ENCODE data around the gene WWC2. TPM values are rescaled to one million over a fixed set of nuclear protein-coding genes. Genes with fewer than 3 reads are reported as not detected.

Gene WWC2
- total RNA-seq, 1 experiment from 2014 or later: 126 TPM

GRCh38 chr4:183098019-183098722 is 886 bp upstream of the WWC2 start:
- peaks cover 46% of the 10 kb centered on the region for H3K4me1 Mint-ChIP-seq
- ChIA-PET POLR2A (interaction anchor here (0.5 to 3.5 kb wide), 13 partner anchors 11 to 1467 kb away, joined by 3 to 38 read pairs (median 3); no protein-coding TSS in a partner anchor), CTCF (interaction anchor here (0.6 to 3.3 kb wide), 14 partner anchors 16 to 1751 kb away, joined by 3 to 22 read pairs (median 4); no protein-coding TSS in a partner anchor)
- ATAC-seq: peak; percentile 5
- H3K27me3 Mint-ChIP-seq (ENCODE audit: low read depth): peaks cover 3% of the 10 kb centered on the region
- H3K4me3 Mint-ChIP-seq: peak overlapping the region; percentile 91
- H3K9me3 Mint-ChIP-seq: no peaks in the 10 kb centered on the region
- TF ChIP-seq ARID4B (CRISPR knock-in tag; IDR thresholded peaks at IDR 0.05; ENCODE audit: borderline replicate concordance) (no peak), MAX (CRISPR knock-in tag; IDR thresholded peaks at IDR 0.05) (peak; percentile 3; the same call in 1 of the 2 replicates), GABPB1 (CRISPR knock-in tag; IDR thresholded peaks at IDR 0.05) (0 out of 2 replicates have a peak, but pooled peaks have one; percentile 8), JUN (CRISPR knock-in tag; IDR thresholded peaks at IDR 0.05) (0 out of 2 replicates have a peak, but pooled peaks have one; percentile 20), ZBTB21 (CRISPR knock-in tag; IDR thresholded peaks at IDR 0.05; ENCODE audit: borderline replicate concordance) (0 out of 2 replicates have a peak, but pooled peaks have one; percentile 36), ATF2 (CRISPR knock-in tag; IDR thresholded peaks at IDR 0.05; ENCODE audit: borderline replicate concordance, low read depth) (0 out of 2 replicates have a peak, but pooled peaks have one; percentile 11), CREM (CRISPR knock-in tag; IDR thresholded peaks at IDR 0.05) (0 out of 2 replicates have a peak, but pooled peaks have one; percentile 16), RELA (CRISPR knock-in tag; IDR thresholded peaks at IDR 0.05; ENCODE audit: borderline replicate concordance) (peak; percentile 10; the same call in 1 of the 2 replicates), PRDM15 (CRISPR knock-in tag; IDR thresholded peaks at IDR 0.05) (peak; percentile 61; the same call in 1 of the 2 replicates), IRF1 (CRISPR knock-in tag; IDR thresholded peaks at IDR 0.05) (0 out of 2 replicates have a peak, but pooled peaks have one; percentile 10), HMGXB4 (CRISPR knock-in tag; IDR thresholded peaks at IDR 0.05) (peak; percentile 19), ZNF425 (CRISPR knock-in tag; conservative IDR thresholded peaks at IDR 0.05) (no peak), ATF1 (CRISPR knock-in tag; IDR thresholded peaks at IDR 0.05) (0 out of 2 replicates have a peak, but pooled peaks have one; percentile 68), TCF7 (CRISPR knock-in tag; IDR thresholded peaks at IDR 0.05; ENCODE audit: low read depth) (0 out of 2 replicates have a peak, but pooled peaks have one; percentile 1), KAT7 (CRISPR knock-in tag; IDR thresholded peaks at IDR 0.05; ENCODE audit: borderline replicate concordance) (no peak)
- H3K36me3 Mint-ChIP-seq: no peaks in the 10 kb centered on the region
- H3K27ac Mint-ChIP-seq: peak overlapping the region; percentile 96
- peak; percentile 52 for DNase-seq (ENCODE audit: low spot score)
